Neutrophil (primary cell): ENCODE results near the gene USH2A.

Experiments
- H3K27ac ChIP-seq: fragments of 200-600 bp; sonication (generic); 2 replicates; pipeline ENCODE4 v1.5.1; 2016; ENCODE audit warnings: mild to moderate bottlenecking, moderate library complexity
- H3K27me3 ChIP-seq: fragments of 200-600 bp; sonication (generic); 2 replicates; pipeline ENCODE4 v1.6.0; 2016; ENCODE audit warnings: mild to moderate bottlenecking
- H3K36me3 ChIP-seq: fragments of 200-600 bp; sonication (generic); 2 replicates; pipeline ENCODE4 v1.5.1; 2017
- H3K4me1 ChIP-seq, 2 experiments: fragments of 200-600 bp in 1 of 2; sonication (generic) in 1 of 2; 1 replicate in 1 of 2; 2 replicates in 1 of 2; pipeline versions ENCODE4 v1.5.1 to v1.6.1; 2013 to 2016; ENCODE audit warnings: low read depth in 1 of 2, low read length in 1 of 2, mild to moderate bottlenecking in 1 of 2, moderate library complexity in 1 of 2; ENCODE audit not compliant: control insufficient read depth in 1 of 2, insufficient read depth in 1 of 2
- H3K4me3 ChIP-seq, 2 experiments: fragments of 200-600 bp in 1 of 2; sonication (generic) in 1 of 2; 1 replicate in 1 of 2; 2 replicates in 1 of 2; pipeline ENCODE4 v1.5.1; 2013 to 2016; ENCODE audit warnings: low read depth in 1 of 2, low read length in 1 of 2, mild to moderate bottlenecking in 1 of 2, moderate library complexity in 1 of 2
- H3K9me3 ChIP-seq: fragments of 200-600 bp; sonication (generic); 2 replicates; pipeline ENCODE4 v1.5.1; 2016
- CTCF ChIP-seq: fragments of 200-600 bp; sonication (generic); IDR thresholded peaks from 2 replicates; pipeline ENCODE4 v1.5.1; 2016; ENCODE audit warnings: antibody characterized with exemption

USH2A gene

GRCh38 chr1:216222288-216222687 is 201.0 kb downstream of the USH2A start:
- Histone ChIP-seq H3K36me3 (no peaks in the 10 kb centered on the region), H3K27me3 (no peaks in the 10 kb centered on the region), H3K4me1 (no peaks in the 10 kb centered on the region), H3K9me3 (no peaks in the 10 kb centered on the region), H3K4me3 (no peak overlapping the region), H3K27ac (no peak overlapping the region)
- TF ChIP-seq CTCF = no peak

DNA sequence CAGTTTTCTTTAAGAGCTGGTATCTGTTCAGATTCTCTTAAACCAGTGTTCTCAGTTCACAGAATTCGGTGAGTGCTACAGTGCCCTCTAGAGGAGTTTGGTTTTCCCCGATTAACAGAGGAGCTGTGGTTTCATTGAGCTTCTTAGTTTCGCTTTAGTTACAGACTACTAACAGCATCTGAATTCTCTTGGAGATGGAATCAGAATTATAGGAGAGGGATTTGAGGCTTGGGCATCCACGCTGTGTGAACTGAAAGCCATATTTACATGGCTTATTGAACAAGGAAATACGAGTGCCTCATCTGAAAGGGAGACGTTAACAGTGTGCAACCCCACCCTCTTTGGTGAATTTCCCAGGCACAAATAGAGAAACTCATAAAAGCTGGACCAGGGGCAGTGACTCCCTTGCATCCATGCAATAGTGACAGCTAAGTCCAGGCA is 202.0 kb downstream of the USH2A start:
- no peaks in the 10 kb centered on the region for H3K9me3 ChIP-seq
- TF ChIP-seq CTCF = no peak
- no peak overlapping the region for H3K4me3 ChIP-seq
- no peaks in the 10 kb centered on the region for H3K36me3 ChIP-seq
- no peaks in the 10 kb centered on the region for H3K4me1 ChIP-seq
- no peaks in the 10 kb centered on the region for H3K27me3 ChIP-seq
- no peak overlapping the region for H3K27ac ChIP-seq

- no peak overlapping the region for H3K4me3 ChIP-seq
- TF ChIP-seq CTCF = no peak
- no peaks in the 10 kb centered on the region for H3K9me3 ChIP-seq
- no peaks in the 10 kb centered on the region for H3K27me3 ChIP-seq
- no peaks in the 10 kb centered on the region for H3K4me1 ChIP-seq
- H3K27ac ChIP-seq = no peak overlapping the region
- H3K36me3 ChIP-seq = no peaks in the 10 kb centered on the region
Observed at GRCh38 chr1:216216305-216216704, 206.9 kb downstream of the USH2A start.

DNA sequence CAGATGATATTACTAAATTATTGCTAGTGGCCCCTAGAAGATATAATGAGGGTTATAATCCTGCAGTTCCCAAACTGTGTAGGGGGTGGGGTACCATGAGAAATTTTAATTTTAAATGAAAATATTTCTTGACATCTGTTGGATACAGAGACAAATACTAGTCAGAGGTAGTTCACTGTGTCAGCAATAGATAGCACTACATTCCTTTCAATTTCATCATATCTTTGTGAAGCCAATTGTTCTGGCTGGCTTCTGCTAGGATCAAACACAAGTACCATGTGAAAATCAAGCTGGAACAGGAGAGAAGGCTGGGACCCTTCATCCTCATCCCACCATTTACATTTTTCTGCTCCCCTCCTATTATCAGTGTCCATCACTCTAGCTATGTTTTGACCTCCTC is 208.1 kb downstream of the USH2A start:
- H3K4me3 ChIP-seq = no peak overlapping the region
- TF ChIP-seq CTCF = no peak

GRCh38 chr1:216212826-216213225 is 210.4 kb downstream of the USH2A start:
- Histone ChIP-seq H3K9me3 (no peaks in the 10 kb centered on the region), H3K36me3 (no peaks in the 10 kb centered on the region), H3K4me1 (no peaks in the 10 kb centered on the region), H3K4me3 (no peak overlapping the region), H3K27ac (no peak overlapping the region), H3K27me3 (no peaks in the 10 kb centered on the region)
- no peak for TF ChIP-seq CTCF

More for the DNA sequence above, 208.1 kb downstream of the USH2A start:
- Histone ChIP-seq H3K4me1 (no peaks in the 10 kb centered on the region), H3K27ac (no peak overlapping the region), H3K9me3 (no peaks in the 10 kb centered on the region), H3K27me3 (no peaks in the 10 kb centered on the region), H3K36me3 (no peaks in the 10 kb centered on the region)

GRCh38 chr1:216210081-216210480 is 213.2 kb downstream of the USH2A start:
- H3K27me3 ChIP-seq = no peaks in the 10 kb centered on the region
- no peak overlapping the region for H3K27ac ChIP-seq
- H3K36me3 ChIP-seq = no peaks in the 10 kb centered on the region
- no peak overlapping the region for H3K4me3 ChIP-seq
- no peaks in the 10 kb centered on the region for H3K4me1 ChIP-seq
- no peak for TF ChIP-seq CTCF
- no peaks in the 10 kb centered on the region for H3K9me3 ChIP-seq
